Gastroesophageal sphincter (tissue), 3 donors: ENCODE data around the gene OR6X1.

Experiments used
- CTCF ChIP-seq, 4 experiments: fragments of 200-600 bp in 2 of 4; fragments of 450-650 bp in 2 of 4; sonication (generic) in 1 of 4; IDR thresholded peaks; one replicate each; pipeline ENCODE4 v1.5.1; 2017 to 2019; ENCODE audit warnings: antibody characterized with exemption in 4 of 4, mild to moderate bottlenecking in 2 of 4, moderate library complexity in 2 of 4
- EP300 ChIP-seq: sonication (generic); formaldehyde crosslinking; IDR thresholded peaks from one replicate; pipeline ENCODE4 v1.6.1; 2017; ENCODE audit warnings: antibody characterized with exemption, mild to moderate bottlenecking
- POLR2A ChIP-seq, 2 donors: fragments of 450-650 bp; IDR thresholded peaks; one replicate each; pipeline ENCODE4 v1.6.1; 2017; ENCODE audit warnings: antibody characterized with exemption in 2 of 2, mild to moderate bottlenecking in 2 of 2, moderate library complexity in 1 of 2
- POLR2AphosphoS5 ChIP-seq: sonication (generic); formaldehyde crosslinking; IDR thresholded peaks from one replicate; pipeline ENCODE4 v1.6.1; 2017; ENCODE audit warnings: antibody characterized with exemption

- peak; percentile 17 to 59 (median 37) for TF ChIP-seq CTCF (IDR thresholded peaks at IDR 0.05)
- TF ChIP-seq POLR2AphosphoS5: no peak
- no peak for TF ChIP-seq POLR2A (IDR thresholded peaks at IDR 0.05)
- TF ChIP-seq EP300: no peak
Measured at GRCh38 chr11:123707606-123708205, 46.6 kb downstream of the OR6X1 start.
